ENCODE results near the gene STK10.

GRCh38 chr5:172178991-172179989 lies 8.7 kb downstream of the STK10 start:
- TF ChIP-seq GATA3 (IDR thresholded peaks at IDR 0.05; ENCODE audit: low read depth, low read length) (no peak), GATA2 (IDR thresholded peaks at IDR 0.05; ENCODE audit: low read depth, low read length) (no peak)

Data from SH-SY5Y (cell line).